ENCODE data around the gene ADAMTSL3. TPM values are rescaled to one million over a fixed set of nuclear protein-coding genes. Genes with fewer than 3 reads are reported as not detected.
A peak's percentile ranks its signal among the peaks of the same experiment; 100 is the strongest.
"Not testable (repeated sequence)": the region's sequence is repeated elsewhere in the genome, so short reads cannot be mapped to it uniquely, and the experiment has no call there.

ADAMTSL3 gene
- total RNA-seq, 1 donor from 2014 or later: 0.07 TPM

- Mint-ChIP-seq H3K27ac (ENCODE audit: unreplicated experiment) (peak overlapping the region; percentile 65), H3K36me3 (ENCODE audit: low read depth) (peaks cover 11% of the 10 kb centered on the region), H3K4me1 (peaks cover 18% of the 10 kb centered on the region), H3K4me3 (peak overlapping the region; percentile 94), H3K27me3 (ENCODE audit: low read depth) (peaks cover 25% of the 10 kb centered on the region), H3K9me3 (no peaks in the 10 kb centered on the region)
- TF ChIP-seq, protein P1, sequence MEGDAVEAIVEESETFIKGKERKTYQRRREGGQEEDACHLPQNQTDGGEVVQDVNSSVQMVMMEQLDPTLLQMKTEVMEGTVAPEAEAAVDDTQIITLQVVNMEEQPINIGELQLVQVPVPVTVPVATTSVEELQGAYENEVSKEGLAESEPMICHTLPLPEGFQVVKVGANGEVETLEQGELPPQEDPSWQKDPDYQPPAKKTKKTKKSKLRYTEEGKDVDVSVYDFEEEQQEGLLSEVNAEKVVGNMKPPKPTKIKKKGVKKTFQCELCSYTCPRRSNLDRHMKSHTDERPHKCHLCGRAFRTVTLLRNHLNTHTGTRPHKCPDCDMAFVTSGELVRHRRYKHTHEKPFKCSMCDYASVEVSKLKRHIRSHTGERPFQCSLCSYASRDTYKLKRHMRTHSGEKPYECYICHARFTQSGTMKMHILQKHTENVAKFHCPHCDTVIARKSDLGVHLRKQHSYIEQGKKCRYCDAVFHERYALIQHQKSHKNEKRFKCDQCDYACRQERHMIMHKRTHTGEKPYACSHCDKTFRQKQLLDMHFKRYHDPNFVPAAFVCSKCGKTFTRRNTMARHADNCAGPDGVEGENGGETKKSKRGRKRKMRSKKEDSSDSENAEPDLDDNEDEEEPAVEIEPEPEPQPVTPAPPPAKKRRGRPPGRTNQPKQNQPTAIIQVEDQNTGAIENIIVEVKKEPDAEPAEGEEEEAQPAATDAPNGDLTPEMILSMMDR (conservative IDR thresholded peaks at IDR 0.05): no peak
- DNase-seq (ENCODE audit: low read depth, low spot score): peak; percentile 45
Measured at GRCh38 chr15:84079885-84080777, 426.2 kb downstream of the ADAMTSL3 start.

- not testable (repeated sequence) for H3K27ac Mint-ChIP-seq (ENCODE audit: unreplicated experiment); H3K9me3 Mint-ChIP-seq; DNase-seq (ENCODE audit: low read depth, low spot score)
- Mint-ChIP-seq H3K27me3 (ENCODE audit: low read depth) (peaks cover 22% of the 10 kb centered on the region), H3K4me3 (peak overlapping the region; percentile 94), H3K36me3 (ENCODE audit: low read depth) (peaks cover 11% of the 10 kb centered on the region), H3K4me1 (peaks cover 18% of the 10 kb centered on the region)
Measured at GRCh38 chr15:84080778-84081084, 426.8 kb downstream of the ADAMTSL3 start.

GRCh38 chr15:84081391-84082168 lies 427.7 kb downstream of the ADAMTSL3 start:
- TF ChIP-seq, protein P1 (conservative IDR thresholded peaks at IDR 0.05): no peak
- Mint-ChIP-seq H3K4me1 (peaks cover 18% of the 10 kb centered on the region), H3K36me3 (ENCODE audit: low read depth) (peaks cover 11% of the 10 kb centered on the region), H3K27me3 (ENCODE audit: low read depth) (peaks cover 20% of the 10 kb centered on the region), H3K4me3 (peak overlapping the region; percentile 94), H3K9me3 (no peaks in the 10 kb centered on the region), H3K27ac (ENCODE audit: unreplicated experiment) (no peak overlapping the region)
- DNase-seq (ENCODE audit: low read depth, low spot score): no peak

DNA sequence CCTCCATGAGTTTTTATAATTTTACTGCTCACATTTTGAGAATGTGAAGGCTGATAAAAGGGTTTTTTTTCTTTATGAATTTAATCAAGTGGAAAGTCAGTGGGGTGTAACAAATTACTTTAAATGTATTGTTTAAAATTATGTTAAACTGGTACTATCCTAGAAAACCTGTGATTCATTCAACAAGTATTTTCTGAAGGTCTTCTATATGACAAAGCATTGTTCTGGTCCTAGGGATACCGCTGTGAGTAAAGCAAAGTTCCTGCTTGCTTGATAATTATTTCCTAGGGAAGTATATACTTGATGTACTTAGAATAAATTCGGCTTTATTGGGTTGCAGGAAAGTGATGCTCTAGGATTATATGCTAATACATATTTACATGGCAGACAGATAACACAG lies 428.8 kb downstream of the ADAMTSL3 start:
- Mint-ChIP-seq H3K4me3 (no peak overlapping the region), H3K36me3 (ENCODE audit: low read depth) (peaks cover 5% of the 10 kb centered on the region), H3K27me3 (ENCODE audit: low read depth) (peaks cover 12% of the 10 kb centered on the region)

DNA sequence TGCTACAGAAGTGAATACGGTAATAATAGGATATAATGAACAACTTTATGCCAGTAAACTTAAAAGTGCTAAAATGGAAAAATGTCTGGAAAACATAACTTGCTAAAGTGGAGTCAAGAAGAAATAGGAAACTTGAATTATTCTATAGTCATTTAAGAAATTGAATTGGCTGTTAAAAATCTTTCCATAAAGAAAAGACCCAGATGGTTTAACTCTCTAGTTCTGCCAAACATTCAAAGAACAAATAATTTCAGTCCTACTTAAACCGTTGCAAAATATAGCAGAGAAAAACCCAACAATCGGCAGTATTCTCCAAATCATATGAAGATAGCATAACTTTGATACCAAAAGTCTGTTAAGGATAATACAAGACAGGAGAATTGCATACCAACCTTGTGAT lies 432.1 kb downstream of the ADAMTSL3 start:
- H3K4me1 Mint-ChIP-seq; H3K4me3 Mint-ChIP-seq; H3K27me3 Mint-ChIP-seq (ENCODE audit: low read depth); H3K27ac Mint-ChIP-seq (ENCODE audit: unreplicated experiment); DNase-seq (ENCODE audit: low read depth, low spot score); H3K36me3 Mint-ChIP-seq (ENCODE audit: low read depth); H3K9me3 Mint-ChIP-seq: not testable (repeated sequence)

More for the DNA sequence above, 428.8 kb downstream of the ADAMTSL3 start:
- Mint-ChIP-seq H3K27ac (ENCODE audit: unreplicated experiment) (no peak overlapping the region), H3K4me1 (peaks cover 18% of the 10 kb centered on the region), H3K9me3 (no peaks in the 10 kb centered on the region)
- TF ChIP-seq, protein P1 (conservative IDR thresholded peaks at IDR 0.05): no peak
- no peak for DNase-seq (ENCODE audit: low read depth, low spot score)

Other genes with a start within 250 kb of the ADAMTSL3 start
- 0.91 and 1.4 TPM in 2 replicates for gene SH3GL3, start 206.8 kb upstream of the ADAMTSL3 start, total RNA-seq

Measured in neural crest cell (in vitro differentiated cells).